Measurements from ENCODE around the gene PISD.
"Not testable (repeated sequence)": the region's sequence is repeated elsewhere in the genome, so short reads cannot be mapped to it uniquely, and the experiment has no call there.

PISD gene

DNA sequence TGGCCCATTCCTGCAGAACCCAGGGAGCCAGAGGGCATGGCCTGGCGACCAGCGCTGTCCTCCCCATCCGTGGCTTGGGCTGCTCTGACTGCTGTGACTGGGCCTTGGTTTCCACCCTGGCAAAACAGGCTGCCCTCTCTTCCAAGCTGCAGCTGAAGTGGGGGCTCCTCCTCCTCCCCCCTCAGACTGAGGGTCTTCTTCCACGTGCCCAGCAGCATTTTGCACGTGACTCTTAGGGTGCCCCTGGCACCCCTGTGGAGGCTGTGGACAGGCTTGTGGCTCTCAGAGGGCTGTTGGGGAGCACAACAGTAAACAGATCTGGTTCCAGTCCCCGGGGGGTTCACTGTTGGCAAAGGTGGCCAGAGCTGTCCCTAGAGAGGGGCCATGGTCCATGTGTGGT lies 51.4 kb downstream of the PISD start:
- no peak for DNase-seq (ENCODE audit: low read depth in 3 of 3)

DNA sequence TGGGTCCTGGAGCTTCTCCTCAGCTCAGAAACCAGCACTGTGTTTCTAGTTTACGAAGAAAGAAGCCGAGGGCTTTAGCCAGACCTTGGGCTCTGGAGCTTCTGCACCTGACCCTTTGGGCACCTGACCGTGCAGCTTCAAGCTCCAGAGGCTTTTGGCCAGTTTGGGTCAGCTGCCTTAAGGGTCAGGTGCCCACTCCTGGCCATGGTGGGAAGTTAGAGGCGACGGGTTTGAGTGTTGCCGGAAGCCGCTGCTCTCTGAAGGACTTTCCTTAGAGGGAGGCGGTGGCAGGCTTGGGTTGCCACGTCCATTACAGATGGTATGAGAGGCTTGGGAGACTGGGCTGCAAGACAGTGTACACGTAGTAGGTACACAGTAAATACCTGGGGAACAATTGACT lies 52.3 kb downstream of the PISD start:
- no peak for DNase-seq (ENCODE audit: low read depth in 3 of 3)

GRCh38 chr22:31607696-31608095 lies 54.3 kb downstream of the PISD start:
- no peak for DNase-seq (ENCODE audit: low read depth in 3 of 3)

- DNase-seq (ENCODE audit: low read depth in 3 of 3) = no peak
These were observed 56.0 kb downstream of the PISD start for GRCh38 chr22:31605851-31606585.

DNA sequence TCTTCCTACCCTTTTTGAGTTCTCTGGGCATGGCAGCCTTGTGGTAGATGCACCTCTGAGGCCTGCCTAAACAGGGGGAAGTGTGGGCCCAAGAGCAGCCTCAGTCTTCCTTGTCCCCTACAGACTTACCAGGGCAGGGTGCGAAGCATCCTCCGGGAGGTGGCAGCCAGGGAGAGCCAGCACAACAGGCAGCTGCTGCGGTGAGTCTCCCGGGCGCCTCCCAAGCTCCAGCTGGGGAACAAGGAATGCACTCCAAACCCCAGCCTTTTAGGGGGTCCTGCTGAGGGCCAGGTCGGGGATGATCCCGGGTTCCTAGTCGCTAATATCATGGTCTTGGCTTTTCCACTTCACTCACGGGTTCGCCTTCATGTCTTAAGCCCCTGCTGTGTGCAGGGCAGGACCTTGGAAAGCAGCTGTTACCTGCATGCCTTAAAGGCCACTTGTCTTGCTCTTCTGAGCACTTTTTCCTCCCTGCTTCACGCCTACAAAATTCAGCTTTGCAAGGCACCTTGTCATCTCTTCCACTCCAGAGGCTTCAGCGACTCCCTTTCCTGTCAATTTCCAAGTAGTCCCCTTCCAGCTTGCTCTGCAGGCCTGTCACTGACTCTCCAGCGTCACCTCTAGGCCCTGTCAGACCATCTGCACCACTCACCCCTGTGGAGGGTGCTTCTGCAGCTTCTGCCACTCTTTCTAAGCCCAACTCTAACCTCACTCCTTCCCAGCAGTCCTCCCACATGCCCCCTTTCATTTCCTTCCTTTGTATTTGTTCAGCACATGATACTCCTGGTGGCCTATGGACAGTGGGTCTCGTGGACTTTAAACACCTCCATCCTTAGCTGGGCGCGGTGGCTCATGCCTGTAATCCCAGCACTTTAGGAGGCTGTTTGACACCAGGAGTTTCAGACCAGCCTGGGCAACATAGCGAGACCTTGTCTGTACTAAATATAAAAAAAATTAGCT lies 57.0 kb downstream of the PISD start:
- DNase-seq (ENCODE audit: low read depth in 3 of 3) = no peak

DNA sequence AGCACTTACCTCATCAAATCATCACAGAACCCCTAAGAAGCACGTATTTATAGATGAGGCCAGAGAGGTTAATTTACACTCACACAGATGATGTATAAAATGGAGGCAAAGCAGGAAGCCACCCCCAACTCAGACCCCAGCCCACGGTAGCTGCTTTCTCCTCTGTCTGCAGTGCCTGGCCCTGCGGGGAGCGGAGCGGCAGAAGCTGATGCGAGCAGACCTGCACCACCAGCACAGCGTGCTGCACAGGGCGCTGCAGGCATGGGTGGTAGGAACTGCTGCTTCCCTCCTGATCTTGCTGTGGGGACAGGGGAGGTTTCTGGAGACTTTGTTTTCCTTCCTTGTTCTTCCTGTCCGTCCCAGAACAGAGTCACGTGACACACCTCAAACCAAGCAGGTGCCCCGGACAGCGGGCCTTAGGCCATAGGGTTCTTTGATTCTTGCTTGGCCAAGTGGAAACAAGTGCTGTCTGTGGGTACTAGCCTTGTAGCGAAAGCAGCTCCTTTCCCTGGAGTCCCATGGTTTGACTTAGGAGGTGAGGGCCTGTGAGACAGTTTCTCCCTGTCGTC lies 57.8 kb downstream of the PISD start:
- no peak for DNase-seq (ENCODE audit: low read depth in 3 of 3)

DNA sequence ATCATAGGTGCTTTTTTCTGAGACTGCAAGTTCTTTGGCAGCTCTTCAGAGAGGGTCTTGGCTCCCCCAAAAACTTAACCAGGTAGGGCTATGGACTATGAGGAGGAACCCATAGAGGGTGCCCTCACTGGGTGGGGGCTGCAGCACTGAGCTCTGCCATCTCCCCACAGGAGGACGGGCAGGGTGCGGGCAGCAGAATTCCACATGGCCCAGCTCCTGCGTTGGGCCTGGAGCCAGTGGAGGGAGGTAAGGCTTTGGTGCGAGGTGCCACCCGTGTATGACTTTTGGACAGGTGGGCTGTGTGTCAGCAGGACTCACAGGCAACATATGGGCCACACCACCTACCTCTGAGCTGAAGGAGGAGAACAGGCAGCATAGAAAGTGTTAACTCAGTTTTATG lies 58.4 kb downstream of the PISD start:
- no peak for DNase-seq (ENCODE audit: low read depth in 3 of 3)

DNA sequence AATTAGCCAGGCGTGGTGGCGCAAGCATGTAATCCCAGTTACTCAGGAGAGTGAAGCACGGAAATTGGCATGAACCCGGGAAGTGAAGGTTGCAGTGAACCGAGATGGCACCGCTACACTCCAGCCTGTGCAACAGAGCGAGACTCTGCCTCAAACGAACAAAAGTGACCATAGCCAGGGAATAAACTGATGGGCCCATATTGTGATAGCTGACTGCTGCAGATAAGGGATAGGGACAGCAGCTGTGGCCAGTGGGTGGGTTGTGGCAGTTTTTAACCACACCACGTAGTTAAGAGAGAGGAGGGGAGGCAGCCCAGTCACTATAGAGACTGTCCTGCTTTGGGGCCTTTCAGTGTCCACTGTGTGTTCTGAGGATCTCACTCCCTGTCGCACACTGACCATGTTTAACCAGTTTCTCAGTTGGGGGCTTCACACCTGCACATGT lies 58.9 kb downstream of the PISD start:
- no peak for DNase-seq (ENCODE audit: low read depth in 3 of 3)

DNA sequence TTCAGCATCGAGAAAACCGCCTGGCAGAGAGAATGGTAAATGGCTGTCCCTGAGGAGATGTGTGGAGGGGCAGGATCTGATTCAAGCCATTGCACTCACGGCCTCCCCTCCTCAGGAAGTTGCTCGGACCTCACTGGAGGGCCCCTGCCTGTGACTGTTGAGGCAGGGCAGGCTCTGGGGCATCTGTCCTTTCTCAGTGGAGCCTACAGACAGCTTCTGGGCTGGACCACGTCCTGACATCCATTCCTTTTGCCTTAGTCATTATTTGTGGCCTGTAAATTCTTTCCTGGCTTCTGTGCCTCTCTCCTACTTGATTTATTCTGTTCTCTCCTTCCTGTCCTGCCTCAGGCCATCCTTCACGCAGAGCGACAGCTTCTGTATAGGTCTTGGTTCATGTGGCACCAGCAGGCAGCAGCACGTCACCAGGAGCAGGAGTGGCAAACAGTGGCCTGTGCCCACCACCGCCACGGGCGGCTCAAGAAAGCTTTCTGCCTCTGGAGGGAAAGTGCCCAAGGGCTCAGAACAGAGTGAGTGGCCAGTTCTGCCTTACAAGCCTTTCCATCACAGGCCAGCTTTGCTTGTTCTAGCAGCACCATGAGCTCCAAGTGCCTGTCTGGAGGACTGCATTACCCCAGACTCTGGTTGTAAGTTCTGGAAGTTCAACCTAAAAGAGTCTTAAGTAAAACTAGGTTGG lies 59.6 kb downstream of the PISD start:
- DNase-seq (ENCODE audit: low read depth in 3 of 3) = no peak

DNA sequence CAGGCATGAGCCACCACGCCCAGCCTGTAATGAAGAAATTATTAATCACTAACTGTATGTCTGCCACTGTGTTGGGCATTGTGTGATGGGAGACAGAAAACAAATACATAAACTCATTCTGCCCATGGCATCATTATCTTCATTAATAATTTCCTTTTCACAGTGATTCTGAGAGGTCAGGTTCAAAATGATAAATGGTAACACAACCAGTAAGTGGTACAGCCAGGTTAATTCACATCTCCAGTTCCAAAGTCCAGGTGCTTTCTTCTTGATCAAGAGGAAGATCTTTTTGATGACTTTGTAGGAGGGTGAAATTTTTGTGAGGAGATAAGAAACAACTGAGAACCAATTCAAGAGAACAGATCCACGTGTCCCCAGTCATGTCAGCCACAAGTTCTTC lies 66.7 kb downstream of the PISD start:
- DNase-seq (ENCODE audit: low read depth in 3 of 3) = no peak

GRCh38 chr22:31590161-31590560 lies 71.9 kb downstream of the PISD start:
- not testable (repeated sequence) for DNase-seq (ENCODE audit: low read depth in 3 of 3)

GRCh38 chr22:31588970-31589675 lies 72.9 kb downstream of the PISD start:
- DNase-seq (ENCODE audit: low read depth in 3 of 3) = no peak

DNA sequence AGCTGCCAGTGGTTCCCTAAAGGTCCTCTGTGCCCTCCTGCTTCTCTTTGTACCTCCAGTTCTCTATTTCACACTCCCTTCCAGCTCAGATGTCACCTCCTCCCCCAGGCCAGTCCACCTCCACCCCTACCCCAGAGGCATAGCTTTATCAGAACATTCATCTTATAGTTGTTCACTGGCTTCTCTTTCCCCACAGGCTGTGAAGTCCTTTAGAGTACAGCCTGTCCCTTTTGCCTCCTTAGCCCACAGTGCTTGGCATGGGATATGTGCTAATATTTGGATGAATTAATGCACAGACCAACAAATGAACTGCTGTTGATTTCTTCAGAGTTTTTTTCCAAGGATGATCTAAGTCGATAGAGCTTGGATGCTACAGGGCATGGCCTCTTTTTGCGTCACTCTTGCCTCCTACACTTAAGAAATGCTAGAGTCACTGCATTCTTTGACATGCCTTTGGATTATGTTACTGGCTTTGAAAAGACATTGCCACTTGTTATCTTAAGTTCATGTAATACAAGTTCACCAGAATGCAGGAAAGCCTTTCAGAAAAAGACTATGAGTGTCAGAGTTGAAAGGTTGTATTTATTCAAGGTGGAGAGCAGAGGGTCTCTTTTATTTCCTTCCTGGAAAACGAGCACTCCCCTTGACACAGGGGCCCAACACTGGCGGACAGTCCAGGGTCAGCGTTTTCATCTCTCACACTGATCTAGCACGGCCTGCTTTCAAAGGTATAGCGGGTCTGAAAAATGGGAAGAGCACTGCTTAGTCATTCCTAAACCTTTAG lies 75.7 kb downstream of the PISD start:
- DNase-seq (ENCODE audit: low read depth in 3 of 3) = no peak

- DNase-seq (ENCODE audit: low read depth in 3 of 3) = no peak
These were observed 76.7 kb downstream of the PISD start for GRCh38 chr22:31585161-31585859.

DNA sequence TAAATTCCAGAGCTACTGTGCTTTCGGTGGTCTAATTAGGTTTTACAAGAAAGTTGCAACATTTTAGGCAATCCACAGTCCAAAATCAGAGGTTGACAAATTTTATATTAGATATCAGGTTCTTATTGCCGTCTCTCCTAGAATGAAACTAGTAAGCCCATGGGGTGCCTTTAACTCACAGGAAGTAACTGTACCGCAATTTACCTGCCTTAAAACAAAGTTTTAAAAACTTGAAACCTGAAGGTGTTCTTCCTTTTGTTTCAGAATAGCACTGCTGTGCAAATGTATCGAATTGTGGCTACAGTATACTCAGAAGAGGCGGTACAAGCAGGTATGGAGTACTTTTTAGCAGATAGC lies 77.2 kb downstream of the PISD start:
- no peak for DNase-seq (ENCODE audit: low read depth in 3 of 3)

- no peak for DNase-seq (ENCODE audit: low read depth in 3 of 3)
These were observed 78.0 kb downstream of the PISD start for GRCh38 chr22:31583861-31584485.

- no peak for DNase-seq (ENCODE audit: low read depth in 3 of 3)
These were observed 82.2 kb downstream of the PISD start for GRCh38 chr22:31579835-31580242.

- DNase-seq (ENCODE audit: low read depth in 3 of 3) = no peak
These were observed 83.8 kb downstream of the PISD start for GRCh38 chr22:31578171-31578570.

GRCh38 chr22:31577711-31578110 lies 84.3 kb downstream of the PISD start:
- DNase-seq (ENCODE audit: low read depth in 3 of 3) = no peak

DNA sequence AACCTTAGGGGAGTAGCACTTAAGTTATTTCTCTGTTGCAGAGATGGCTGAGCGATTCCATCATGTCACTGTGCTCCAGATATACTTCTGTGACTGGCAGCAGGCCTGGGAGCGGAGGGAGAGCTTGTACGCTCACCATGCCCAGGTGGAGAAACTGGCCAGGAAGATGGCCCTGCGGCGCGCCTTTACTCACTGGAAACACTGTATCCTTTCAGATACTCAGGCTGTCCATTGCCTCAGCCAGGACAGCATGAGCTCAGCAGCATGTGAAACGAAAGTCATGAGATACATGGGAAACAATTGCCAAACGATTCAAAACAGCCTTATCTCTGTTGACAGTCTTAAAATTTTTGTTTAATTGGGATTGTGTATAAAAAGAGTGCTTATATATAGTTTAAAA lies 86.8 kb downstream of the PISD start:
- DNase-seq (ENCODE audit: low read depth in 3 of 3) = no peak
